Choroid plexus epithelial cell (primary cell): Measurements from ENCODE around the gene PIM3.

Source experiments
- DNase-seq: peaks from one replicate; pipeline ENCODE4 v3.0.0-alpha.2; 2010; ENCODE audit warnings: low read depth
- H3K4me3 ChIP-seq: 2 replicates; pipeline ENCODE4 v1.5.1; 2011; ENCODE audit warnings: low read depth, mild to moderate bottlenecking, control low read depth, low read length, moderate library complexity
- TF ChIP-seq, protein P1 (sequence below): conservative IDR thresholded peaks from 2 replicates; pipeline ENCODE4 v1.5.1; 2011; ENCODE audit warnings: low read depth, mild to moderate bottlenecking, control low read depth, inconsistent platforms, low read length, moderate library complexity

Gene PIM3

DNA sequence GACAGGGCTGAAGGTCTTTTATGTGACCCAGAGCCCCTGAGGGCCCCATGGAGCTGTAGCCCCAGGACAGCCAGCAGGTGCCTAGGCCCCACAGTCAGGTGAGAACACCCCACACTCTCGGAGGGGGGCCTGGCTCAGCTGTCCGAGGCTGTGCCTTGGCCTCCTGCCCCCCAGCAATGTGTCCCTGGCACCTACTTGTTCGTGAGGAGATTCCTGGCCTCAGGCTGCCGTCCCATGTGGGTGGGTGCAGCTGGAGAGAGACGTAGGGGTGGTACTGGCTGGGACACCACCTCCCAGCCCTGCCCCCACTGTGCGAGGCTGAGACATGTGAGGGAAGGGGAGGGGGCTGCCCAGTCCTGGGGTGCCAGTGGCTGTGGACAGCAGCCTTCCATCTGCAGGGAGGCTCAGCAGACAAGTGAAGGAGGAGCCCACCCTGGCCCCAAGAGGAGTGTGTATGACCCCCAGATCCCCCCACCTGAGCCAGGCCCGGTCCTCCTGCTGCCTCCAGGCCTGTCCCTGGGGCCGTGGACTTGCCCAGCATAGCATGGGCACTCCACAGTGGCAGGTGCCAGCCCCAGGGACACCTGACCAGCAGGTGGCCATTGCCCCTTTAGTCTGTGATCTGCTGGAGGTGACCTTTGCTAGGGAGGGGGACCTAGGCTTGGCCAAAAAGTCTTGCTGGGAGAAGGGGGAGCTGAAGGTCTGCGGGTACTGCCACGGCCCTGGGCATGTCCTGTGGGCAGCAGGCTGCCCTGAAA is 35.0 kb downstream of the PIM3 start:
- DNase-seq: no peak
- TF ChIP-seq, protein P1, sequence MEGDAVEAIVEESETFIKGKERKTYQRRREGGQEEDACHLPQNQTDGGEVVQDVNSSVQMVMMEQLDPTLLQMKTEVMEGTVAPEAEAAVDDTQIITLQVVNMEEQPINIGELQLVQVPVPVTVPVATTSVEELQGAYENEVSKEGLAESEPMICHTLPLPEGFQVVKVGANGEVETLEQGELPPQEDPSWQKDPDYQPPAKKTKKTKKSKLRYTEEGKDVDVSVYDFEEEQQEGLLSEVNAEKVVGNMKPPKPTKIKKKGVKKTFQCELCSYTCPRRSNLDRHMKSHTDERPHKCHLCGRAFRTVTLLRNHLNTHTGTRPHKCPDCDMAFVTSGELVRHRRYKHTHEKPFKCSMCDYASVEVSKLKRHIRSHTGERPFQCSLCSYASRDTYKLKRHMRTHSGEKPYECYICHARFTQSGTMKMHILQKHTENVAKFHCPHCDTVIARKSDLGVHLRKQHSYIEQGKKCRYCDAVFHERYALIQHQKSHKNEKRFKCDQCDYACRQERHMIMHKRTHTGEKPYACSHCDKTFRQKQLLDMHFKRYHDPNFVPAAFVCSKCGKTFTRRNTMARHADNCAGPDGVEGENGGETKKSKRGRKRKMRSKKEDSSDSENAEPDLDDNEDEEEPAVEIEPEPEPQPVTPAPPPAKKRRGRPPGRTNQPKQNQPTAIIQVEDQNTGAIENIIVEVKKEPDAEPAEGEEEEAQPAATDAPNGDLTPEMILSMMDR: no peak
- no peak overlapping the region for H3K4me3 ChIP-seq

DNA sequence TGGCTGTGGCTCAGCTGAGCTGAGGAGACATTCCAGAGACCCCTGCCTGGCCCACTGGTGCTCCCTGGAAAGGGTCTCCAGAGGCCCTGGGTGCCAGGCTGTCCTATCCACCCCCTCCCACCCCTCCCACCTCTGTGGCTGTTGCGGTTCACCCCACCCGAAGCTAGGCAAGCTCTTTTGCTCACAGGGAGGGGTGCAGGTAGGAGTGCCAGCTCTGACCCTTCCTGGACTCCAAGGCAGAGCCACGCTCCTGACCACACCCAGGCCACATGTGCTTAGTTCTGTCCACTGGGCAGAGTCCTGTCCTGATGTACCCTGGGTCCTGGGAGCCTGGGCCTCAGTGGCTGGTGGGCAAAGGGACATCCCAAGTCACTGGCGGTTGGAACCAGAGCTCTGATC is 35.5 kb downstream of the PIM3 start:
- H3K4me3 ChIP-seq: no peak overlapping the region
- TF ChIP-seq, protein P1: no peak
- DNase-seq: no peak

DNA sequence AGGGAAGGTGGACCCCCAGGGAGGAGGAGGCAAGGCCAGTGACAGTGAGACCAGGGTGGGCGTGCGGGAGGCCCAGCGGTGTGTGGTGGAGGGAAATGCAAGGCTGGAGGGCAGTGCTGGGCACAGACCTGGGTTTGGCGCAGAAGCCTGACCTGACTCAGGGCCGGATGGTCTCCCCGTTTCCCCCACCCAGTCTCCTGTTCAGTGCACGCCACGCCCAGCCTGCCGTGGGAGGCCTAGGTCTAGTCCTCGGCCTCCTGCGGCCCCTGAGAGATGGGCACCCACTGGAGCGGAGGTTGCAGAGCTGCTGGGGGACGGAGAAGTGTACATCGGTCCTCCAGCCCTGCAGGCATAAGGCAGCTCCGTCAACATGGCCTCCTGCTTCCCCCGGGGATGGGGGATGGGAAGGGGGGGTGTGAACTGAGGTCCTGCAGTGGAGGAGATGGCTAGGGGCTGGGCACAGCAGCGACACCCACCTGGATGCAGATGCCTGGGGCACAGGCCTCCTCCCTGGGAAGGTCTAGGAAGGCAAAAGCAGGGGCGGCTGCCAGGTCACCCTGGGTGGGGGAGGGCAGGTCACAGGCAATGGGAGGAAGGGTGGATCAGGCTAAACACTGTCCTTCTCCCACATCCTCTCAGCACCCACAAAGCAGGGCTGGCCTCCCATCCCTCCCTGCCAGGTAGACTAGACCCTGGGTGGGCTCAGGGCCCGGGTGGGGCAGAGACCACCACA is 36.1 kb downstream of the PIM3 start:
- TF ChIP-seq, protein P1: no peak
- DNase-seq: no peak
- no peak overlapping the region for H3K4me3 ChIP-seq

DNA sequence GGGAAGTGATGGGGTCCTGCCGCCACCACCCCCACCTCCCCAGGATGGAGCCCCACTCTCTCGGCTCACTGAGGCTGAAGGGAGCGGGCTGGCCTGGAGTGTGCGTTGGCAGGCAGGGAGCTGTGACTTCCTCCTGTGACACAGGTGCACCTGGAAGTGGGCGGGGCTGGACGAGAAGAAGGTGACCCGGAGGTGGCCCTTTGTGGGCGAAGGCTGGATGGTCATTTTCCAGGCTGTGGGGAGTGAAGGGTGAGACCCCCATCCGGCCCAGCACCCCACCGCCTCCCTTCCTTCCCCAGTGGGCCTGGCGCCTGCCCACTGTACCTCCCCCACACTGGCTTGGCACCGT is 36.7 kb downstream of the PIM3 start:
- TF ChIP-seq, protein P1: no peak
- H3K4me3 ChIP-seq: no peak overlapping the region
- DNase-seq: no peak

DNA sequence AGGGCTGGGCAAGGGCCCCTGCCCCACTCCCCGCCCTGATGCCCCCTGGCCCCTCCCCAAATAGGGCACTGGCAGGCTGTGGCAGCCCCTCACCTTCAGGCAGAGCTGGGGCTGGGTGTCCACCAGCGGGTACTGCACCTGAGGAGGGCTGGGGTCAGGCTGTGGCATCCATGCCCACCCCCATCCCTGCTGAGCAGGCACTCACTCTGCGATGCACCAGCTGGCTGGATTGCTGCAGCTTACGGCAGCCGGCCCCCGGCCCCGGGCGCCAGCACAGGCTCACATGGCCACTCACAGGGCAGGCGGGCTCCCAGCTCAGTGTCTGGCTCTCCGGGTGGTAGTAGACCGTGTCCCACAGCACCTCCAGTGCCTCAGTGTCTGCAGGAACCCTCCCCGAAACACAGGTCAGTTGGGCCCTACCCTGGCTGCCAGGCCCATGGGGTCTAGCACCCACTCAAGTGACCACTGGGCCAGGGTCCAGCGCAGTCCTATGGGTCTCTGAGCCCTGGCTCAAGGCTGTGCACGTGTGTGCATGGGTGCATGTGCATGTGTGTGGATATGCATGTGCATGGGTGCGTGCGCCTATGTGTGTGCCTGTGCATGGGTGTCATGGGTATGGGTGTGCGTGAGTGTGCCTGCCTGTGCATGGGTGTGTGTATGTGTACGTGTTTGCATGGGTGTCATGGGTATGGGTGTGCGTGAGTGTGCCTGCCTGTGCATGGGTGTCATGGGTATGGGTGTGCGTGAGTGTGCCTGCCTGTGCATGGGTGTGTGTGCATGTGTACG is 37.6 kb downstream of the PIM3 start:
- TF ChIP-seq, protein P1: no peak
- no peak for DNase-seq
- no peak overlapping the region for H3K4me3 ChIP-seq

DNA sequence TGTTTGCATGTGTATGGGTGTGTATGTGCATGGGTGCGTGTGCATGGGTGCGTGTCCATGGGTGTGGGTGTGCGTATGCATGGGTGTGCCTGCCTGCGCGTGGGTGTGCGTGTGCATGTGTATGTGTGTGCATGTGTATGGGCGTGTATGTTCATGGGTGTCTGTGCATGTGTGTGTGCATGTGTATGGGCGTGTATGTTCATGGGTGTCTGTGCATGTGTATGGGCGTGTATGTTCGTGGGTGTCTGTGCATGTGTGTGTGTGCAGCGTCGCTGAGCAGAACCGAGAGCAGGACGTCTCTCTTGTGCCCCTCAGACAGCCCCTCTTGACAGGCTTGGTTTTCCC is 38.1 kb downstream of the PIM3 start:
- DNase-seq: no peak
- H3K4me3 ChIP-seq: no peak overlapping the region
- TF ChIP-seq, protein P1: no peak
